Activated CD4-positive, alpha-beta T cell treated with anti-CD3 and anti-CD28 coated beads, Interleukin-10, Interleukin-2, amounts not matched to agents 100 ng/mL and 50 ng/mL, durations not matched to agents 16 hours and 8 hours (primary cell): ENCODE results near the gene LRIT1.

ENCODE experiments used
- DNase-seq: peaks from one replicate; pipeline ENCODE4 v3.0.0-alpha.2; 2020

The LRIT1 gene

DNA sequence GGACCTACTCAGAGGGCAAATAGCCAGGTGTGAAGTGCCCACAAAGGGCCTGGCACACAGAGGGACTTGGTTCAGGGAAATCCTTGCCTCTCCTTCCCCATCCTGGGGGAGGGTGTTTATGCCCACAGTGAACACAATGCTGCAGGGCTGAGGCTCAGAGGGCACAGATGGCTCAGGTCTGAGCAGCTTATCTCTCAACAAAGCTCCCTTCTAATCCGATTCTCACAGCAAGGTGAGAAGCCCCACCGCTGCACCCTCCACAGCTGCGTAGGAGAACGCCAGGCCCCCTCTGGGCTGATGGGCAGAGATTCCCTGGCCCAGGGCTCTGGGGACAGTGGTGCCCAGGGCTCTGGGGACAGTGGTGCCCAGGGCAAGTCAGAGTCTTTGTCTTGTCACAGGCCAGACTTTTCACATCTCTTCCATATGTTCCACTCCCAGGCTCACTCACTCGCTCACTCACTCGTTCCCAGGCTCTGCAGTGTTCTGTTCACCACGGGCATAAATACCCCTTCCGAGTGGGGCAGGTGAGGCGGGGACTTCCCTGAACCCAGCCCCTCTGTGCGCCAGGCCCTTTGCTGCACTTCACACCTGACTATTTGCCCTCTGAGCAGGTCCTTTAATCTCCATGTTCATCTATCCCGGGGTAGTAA lies 55.7 kb downstream of the LRIT1 start:
- no peak for DNase-seq

DNA sequence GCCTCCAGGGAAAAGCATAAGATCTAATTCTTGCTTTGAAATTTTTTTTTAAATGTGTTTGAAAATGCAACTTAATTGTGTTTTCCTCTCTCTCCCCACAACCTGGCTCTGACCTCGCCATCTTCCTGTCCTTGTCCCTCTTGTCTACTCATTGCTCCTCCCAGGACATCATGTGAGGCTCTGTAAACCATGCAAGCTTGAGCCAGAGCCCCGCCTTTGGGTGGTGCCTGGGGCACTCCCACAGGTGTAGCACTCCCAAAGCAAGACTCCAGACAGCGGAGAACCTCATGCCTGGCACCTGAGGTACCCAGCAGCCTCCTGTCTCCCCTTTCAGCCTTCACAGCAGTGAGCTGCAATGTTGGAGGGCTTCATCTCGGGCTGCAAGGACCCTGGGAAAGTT lies 56.8 kb downstream of the LRIT1 start:
- DNase-seq, result no peak

DNA sequence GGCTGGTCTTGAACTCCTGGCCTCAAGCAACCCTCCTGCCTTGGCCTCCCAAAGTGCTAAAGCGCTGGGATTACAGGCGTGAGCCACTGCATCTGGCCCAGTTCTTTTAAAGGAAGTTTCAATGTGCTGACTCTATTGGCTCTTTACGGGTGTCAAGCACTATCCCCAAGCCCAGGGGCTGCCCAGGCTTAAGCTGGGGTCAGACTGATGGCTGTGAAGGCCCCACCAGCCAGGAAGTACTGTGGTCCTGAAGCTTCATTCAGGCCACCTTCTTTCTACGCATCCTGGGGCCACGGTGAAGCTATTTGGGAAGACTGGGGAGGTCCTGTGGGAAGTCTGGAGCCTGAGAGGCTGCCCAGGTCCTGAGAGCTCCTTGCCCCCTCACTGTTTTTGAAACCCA lies 59.7 kb downstream of the LRIT1 start:
- DNase-seq, result no peak
